ENCODE data around the gene AJAP1.

The AJAP1 gene

GRCh38 chr1:4755301-4755845, 101.0 kb downstream of the AJAP1 start:
- H3K4me3 ChIP-seq (ENCODE audit: low read depth, low read length) = no peak overlapping the region
- TF ChIP-seq, protein P1, sequence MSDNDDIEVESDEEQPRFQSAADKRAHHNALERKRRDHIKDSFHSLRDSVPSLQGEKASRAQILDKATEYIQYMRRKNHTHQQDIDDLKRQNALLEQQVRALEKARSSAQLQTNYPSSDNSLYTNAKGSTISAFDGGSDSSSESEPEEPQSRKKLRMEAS (IDR thresholded peaks at IDR 0.05; ENCODE audit: low read depth, low read length) = no peak
- TF ChIP-seq MYC (IDR thresholded peaks at IDR 0.05; ENCODE audit: low read depth, low read length) (no peak), POLR2A (IDR thresholded peaks at IDR 0.05; ENCODE audit: extremely low read depth, insufficient read length) (no peak)
- TF ChIP-seq, protein P2, sequence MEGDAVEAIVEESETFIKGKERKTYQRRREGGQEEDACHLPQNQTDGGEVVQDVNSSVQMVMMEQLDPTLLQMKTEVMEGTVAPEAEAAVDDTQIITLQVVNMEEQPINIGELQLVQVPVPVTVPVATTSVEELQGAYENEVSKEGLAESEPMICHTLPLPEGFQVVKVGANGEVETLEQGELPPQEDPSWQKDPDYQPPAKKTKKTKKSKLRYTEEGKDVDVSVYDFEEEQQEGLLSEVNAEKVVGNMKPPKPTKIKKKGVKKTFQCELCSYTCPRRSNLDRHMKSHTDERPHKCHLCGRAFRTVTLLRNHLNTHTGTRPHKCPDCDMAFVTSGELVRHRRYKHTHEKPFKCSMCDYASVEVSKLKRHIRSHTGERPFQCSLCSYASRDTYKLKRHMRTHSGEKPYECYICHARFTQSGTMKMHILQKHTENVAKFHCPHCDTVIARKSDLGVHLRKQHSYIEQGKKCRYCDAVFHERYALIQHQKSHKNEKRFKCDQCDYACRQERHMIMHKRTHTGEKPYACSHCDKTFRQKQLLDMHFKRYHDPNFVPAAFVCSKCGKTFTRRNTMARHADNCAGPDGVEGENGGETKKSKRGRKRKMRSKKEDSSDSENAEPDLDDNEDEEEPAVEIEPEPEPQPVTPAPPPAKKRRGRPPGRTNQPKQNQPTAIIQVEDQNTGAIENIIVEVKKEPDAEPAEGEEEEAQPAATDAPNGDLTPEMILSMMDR (IDR thresholded peaks at IDR 0.05; ENCODE audit: low read depth, low read length) = no peak
- peak; percentile 88 for DNase-seq (ENCODE audit: low read depth)

GRCh38 chr1:4755864-4756504, 101.6 kb downstream of the AJAP1 start:
- no peak overlapping the region for H3K4me3 ChIP-seq (ENCODE audit: low read depth, low read length)
- TF ChIP-seq, protein P2 (IDR thresholded peaks at IDR 0.05; ENCODE audit: low read depth, low read length) = no peak
- no peak for TF ChIP-seq MYC (IDR thresholded peaks at IDR 0.05; ENCODE audit: low read depth, low read length)
- TF ChIP-seq, protein P1 (IDR thresholded peaks at IDR 0.05; ENCODE audit: low read depth, low read length) = no peak
- TF ChIP-seq POLR2A (IDR thresholded peaks at IDR 0.05; ENCODE audit: extremely low read depth, insufficient read length) = no peak
- peak; percentile 31 for DNase-seq (ENCODE audit: low read depth)

DNA sequence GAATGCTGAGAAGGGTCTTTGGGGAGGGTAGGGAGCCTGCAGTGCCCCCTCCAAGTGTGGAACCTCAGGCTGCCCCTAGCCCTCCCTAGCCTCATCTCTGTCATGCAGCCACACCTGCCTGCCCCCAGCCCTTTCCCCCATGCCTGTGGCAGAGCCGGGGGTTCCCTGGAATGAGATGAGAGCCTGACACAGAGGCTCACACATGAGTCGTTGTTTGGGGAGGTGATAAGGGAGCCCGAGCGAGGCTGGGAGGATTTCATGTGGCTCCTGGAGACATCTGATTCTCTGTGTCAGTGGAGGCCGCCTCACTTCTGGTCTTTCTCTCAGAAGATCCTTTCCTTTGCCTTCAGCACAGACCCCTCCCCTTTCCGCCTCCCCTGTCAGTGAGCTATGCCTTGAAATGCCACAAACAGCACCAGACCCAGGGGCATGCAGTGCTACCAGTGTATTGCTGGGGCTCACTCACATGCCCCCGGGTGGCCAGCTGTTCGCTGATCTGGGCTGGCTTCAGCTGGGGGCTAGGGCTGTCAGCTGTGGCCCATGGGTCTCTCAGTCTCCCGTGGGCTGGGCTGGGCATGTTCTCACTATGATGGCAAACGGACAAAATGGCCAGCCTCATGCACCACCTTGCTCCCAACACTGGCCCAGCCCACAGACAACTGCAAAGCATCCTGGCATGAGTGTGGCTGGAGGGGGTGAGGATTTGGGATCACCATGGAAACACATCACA, 102.6 kb downstream of the AJAP1 start:
- DNase-seq (ENCODE audit: low read depth) = no peak
- H3K4me3 ChIP-seq (ENCODE audit: low read depth, low read length) = no peak overlapping the region
- TF ChIP-seq MYC (IDR thresholded peaks at IDR 0.05; ENCODE audit: low read depth, low read length) = no peak
- no peak for TF ChIP-seq POLR2A (IDR thresholded peaks at IDR 0.05; ENCODE audit: extremely low read depth, insufficient read length)
- TF ChIP-seq, protein P1 (IDR thresholded peaks at IDR 0.05; ENCODE audit: low read depth, low read length) = no peak
- TF ChIP-seq, protein P2 (IDR thresholded peaks at IDR 0.05; ENCODE audit: low read depth, low read length) = no peak

GRCh38 chr1:4759671-4760070, 105.3 kb downstream of the AJAP1 start:
- DNase-seq (ENCODE audit: low read depth) = peak; percentile 11
- H3K4me3 ChIP-seq (ENCODE audit: low read depth, low read length) = no peak overlapping the region
- TF ChIP-seq MYC (IDR thresholded peaks at IDR 0.05; ENCODE audit: low read depth, low read length) = no peak
- TF ChIP-seq, protein P2 (IDR thresholded peaks at IDR 0.05; ENCODE audit: low read depth, low read length) = no peak
- no peak for TF ChIP-seq POLR2A (IDR thresholded peaks at IDR 0.05; ENCODE audit: extremely low read depth, insufficient read length)
- TF ChIP-seq, protein P1 (IDR thresholded peaks at IDR 0.05; ENCODE audit: low read depth, low read length) = no peak

DNA sequence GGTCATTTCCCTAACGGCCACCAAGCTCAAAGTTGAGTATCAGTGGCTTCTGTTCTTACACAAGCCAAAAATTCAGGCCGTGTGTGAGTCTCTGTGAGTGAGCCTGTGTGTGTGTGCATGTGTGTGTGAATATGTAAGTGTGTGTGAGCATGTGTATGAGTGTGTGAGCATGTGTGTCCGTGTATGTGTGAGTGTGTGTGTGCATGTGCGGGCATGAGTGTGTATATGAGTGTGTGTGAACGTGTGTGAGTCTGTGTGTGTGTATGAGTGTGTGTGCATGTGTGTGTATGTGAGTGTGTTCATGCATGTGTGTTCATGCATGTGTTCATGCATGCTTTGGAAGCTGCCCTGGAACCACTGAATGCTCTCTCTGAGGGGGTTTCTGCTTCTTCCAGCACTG, 105.7 kb downstream of the AJAP1 start:
- DNase-seq (ENCODE audit: low read depth) = no peak
- no peak overlapping the region for H3K4me3 ChIP-seq (ENCODE audit: low read depth, low read length)
- TF ChIP-seq, protein P1 (IDR thresholded peaks at IDR 0.05; ENCODE audit: low read depth, low read length) = no peak
- TF ChIP-seq MYC (IDR thresholded peaks at IDR 0.05; ENCODE audit: low read depth, low read length) (no peak), POLR2A (IDR thresholded peaks at IDR 0.05; ENCODE audit: extremely low read depth, insufficient read length) (no peak)
- TF ChIP-seq, protein P2 (IDR thresholded peaks at IDR 0.05; ENCODE audit: low read depth, low read length) = no peak
